Cerebellar cortex (tissue), 1 donor: ENCODE data around the gene GRK1.

Experiments
- DNase-seq: peaks from one replicate; pipeline ENCODE4 v3.0.0-alpha.2; 2015; ENCODE audit warnings: low spot score

The GRK1 gene

GRCh38 chr13:113650275-113650674 lies 16.7 kb upstream of the GRK1 start:
- DNase-seq, result no peak

DNA sequence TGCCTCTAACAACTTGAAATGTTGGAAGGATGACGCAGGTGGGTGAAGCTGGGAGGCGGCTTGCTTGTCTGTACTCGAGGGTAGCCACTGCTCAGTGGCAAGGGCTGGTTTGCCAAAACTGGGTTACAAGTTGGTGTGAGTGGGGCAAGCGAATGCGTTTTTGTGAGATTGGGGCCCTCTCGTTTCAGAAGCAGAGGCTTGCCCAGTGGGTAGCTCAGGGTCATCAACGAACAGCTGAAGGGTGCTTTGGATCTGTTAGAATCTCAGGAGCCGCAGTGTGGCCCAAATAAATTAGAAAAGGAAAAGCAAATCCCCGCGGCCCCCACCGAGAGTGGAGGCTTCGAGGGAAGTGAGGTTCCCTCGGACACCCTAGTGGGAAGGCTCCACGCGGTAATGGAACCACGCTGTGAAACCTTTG lies 16.3 kb upstream of the GRK1 start:
- no peak for DNase-seq

GRCh38 chr13:113651511-113652403 lies 15.3 kb upstream of the GRK1 start:
- DNase-seq, result no peak

- no peak for DNase-seq
Observed at GRCh38 chr13:113652404-113653263, 14.4 kb upstream of the GRK1 start.

- DNase-seq, result no peak
Observed at GRCh38 chr13:113653264-113654174, 13.5 kb upstream of the GRK1 start.

GRCh38 chr13:113654175-113654560 lies 12.9 kb upstream of the GRK1 start:
- DNase-seq, result no peak

GRCh38 chr13:113654591-113655345 lies 12.3 kb upstream of the GRK1 start:
- no peak for DNase-seq

- no peak for DNase-seq
Observed at GRCh38 chr13:113655346-113656002, 11.5 kb upstream of the GRK1 start.

DNA sequence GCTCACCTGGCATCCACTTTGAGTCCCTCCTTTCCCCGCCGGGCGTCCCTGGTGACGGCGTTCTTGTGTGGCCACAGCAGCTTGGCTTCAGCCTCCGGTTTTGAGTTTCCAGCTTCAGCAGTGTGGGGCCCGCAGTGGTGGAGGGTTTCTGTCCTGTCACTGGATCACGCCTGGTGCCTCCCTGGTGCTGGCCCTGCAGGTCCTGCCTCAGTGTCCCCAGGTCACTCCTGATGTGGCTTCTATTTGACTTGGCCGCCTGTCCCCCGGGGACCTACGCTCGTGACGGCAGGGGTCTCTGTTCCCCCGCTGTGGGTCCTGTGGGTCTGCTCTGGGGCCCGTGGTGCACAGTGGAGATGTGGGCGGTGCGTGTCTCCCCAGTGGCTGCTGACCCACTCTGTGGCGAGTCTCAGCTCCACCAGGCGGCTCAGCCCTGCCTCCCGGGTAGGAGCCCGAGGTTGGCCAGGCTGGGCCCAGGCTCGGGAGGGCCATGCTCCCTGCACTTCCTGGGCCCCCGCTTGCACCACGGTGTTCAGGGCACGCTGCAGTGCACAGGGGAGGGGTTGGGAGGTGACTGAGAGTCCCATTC lies 10.9 kb upstream of the GRK1 start:
- no peak for DNase-seq

GRCh38 chr13:113656831-113657671 lies 10.0 kb upstream of the GRK1 start:
- no peak for DNase-seq

DNA sequence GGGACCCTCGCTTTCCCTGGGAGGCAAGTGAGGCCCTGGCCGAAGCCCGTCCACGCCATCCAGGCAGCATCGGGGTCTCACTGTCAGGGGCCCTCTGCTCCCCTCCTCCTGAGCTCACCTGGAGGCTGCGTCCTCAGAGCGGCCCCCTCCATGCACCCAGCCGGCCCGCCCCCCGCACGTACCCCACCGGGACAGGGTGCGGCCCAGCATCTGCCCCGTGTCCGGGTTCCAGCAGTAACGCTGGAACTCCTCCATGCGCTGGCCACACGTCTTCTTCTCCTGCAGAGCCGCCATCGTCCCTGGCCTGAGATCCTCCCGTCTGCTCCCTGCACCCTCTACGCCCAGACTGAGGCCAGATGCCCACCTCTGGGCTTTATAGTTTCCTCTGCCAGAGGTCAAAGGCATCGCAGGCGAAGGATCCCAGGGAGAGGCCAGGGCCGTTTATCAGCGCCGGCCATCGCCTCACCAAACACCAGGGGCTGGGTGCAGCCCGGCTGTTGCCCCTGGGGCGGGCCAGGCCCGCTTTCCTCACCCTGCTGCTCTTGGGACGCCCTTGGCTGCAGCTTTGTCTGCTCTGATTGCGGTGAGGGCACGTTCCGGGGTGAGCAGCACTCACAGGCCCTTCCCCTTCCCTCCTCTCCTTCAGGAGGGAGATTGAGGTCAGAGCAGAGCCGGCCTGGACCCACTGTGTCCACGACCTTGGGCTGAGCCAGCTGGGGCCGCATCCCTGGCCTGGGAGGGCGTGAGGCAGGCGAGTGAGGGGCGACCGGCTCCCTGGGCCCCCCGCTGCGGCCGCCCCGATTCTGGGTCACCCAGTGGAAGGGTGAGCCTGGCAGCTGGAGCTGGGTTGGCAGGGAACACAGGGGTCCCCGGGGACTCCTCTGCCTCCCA lies 8.9 kb upstream of the GRK1 start, which contains the start of gene ATP4B:
Gene ATP4B, minus strand, starts transcription at position 348 of the 891 bp plus-strand sequence. Its CDS starts 54 bp downstream, at position 294.
- DNase-seq, result no peak

DNA sequence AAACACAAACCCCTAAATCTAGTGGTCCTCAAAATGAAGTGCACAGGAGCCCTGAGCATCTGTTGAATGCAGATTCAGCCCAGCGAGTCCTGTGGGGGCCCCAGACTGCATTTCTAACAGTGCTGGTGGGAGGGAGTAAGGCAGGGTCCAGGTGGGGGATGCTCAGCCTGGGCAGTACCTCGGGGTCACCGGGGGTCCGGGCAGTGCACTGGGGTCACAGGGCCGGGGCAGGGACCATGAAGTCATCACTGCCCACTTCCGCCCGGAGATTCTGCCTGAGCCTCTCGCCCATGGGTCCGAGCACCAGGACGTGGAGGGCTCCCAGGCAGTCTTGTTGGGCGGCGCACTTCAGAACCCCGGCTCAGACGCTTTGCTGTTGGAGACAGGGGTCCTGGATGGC lies 8.2 kb upstream of the GRK1 start:
- DNase-seq, result no peak

DNA sequence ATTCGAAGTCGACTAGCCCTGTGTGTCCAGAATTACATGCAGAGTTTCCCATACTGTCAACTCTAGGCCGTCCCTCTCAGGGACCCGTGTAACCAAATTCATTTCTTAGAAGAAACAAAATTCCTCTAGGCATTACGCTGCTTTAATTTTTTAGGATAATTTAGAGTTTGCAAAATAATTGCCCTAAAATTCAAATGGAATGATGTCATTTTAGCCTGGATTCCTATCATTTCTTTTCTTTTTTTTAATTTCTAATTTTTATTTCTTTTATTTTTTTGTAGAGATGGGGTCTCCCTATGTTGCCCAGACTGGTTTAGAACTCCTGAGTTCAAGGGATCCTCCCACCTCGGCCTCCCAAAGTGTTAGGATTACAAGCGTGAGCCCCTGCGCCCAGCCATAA lies 7.7 kb upstream of the GRK1 start:
- no peak for DNase-seq

DNA sequence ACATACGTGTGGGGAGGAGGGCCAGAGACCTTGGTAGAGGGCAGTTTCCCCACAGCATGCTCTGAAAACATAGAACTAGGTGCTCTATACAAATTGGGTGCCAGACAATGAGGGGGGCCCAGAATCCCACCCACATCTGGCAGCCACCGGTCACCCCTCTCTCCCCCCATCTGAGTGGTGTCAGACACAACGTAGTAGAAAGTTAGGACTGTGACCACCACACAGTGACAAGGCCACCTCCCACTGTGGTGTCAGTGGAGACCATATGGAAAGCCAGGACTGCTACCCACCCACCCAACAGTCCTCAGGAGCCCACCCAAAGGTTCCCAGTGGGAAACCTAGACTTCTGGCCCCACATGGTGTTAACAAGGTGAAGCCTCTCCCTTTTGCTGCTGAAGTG lies 7.0 kb upstream of the GRK1 start:
- DNase-seq, result no peak

DNA sequence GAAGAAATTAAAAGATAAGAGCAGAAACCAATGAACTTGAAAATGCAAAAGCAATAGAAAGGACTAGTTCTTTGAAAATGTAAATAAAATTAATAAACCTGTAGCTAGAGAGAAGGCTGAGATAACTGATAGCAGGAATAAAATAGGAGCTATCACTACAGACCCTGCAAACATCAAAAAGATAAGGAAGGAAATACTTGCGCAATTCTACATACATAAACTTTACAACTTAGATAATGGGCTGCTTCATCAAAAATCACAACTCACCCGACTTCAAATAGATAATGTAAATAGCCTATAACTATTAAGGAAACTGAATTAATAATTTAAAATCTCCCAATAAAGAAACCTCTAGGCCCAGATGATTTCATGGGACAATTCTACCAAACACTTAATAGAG lies 5.5 kb upstream of the GRK1 start:
- DNase-seq, result no peak

DNA sequence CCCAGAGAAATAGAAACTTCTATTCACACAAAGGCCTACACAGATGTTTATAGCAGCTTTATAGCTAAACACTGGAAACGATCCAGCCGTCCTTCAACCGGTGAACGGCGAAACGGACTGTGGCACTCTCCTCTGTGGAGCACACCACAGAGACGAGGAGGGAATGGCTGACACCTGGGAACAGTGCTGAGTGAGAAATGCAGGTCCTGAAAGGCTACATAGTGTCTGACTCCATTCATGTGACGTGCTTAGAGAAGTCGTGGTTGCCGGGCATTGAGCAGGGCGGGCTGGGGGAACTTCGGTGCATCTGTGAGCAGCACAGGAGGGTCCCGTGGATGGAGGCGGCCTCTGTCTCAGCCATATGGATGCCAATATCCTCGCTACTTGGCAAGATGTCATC lies 3.1 kb upstream of the GRK1 start:
- no peak for DNase-seq

- DNase-seq, result no peak
Observed at GRCh38 chr13:113664751-113665596, 2.0 kb upstream of the GRK1 start.
